BJ (cell line): ENCODE results near the gene HIVEP2. TPM values are rescaled to one million over a fixed set of nuclear protein-coding genes. Genes with fewer than 3 reads are reported as not detected.

Source experiments
- CTCF ChIA-PET: fragments of 350-600 bp; formaldehyde crosslinking; extraction: SDS; loops from one replicate; lab custom pipeline; 2021; ENCODE audit warnings: antibody characterized with exemption, inconsistent platforms; lab: Yijun Ruan, JAX
- POLR2A ChIA-PET: fragments of 300-600 bp; sonication (Branson Sonifier 250); formaldehyde crosslinking; extraction: SDS; loops from one replicate; lab custom pipeline; 2021; ENCODE audit warnings: antibody characterized with exemption; lab: Charles Lee
- DNase-seq: peaks from one replicate; pipeline ENCODE4 v3.0.0-alpha.2; 2011; ENCODE audit warnings: low read depth
- H3K27me3 ChIP-seq: 2 replicates; pipeline ENCODE4 v1.6.0; 2011; ENCODE audit warnings: low read length; ENCODE audit not compliant: control insufficient read depth, insufficient read depth
- H3K36me3 ChIP-seq: 2 replicates; pipeline ENCODE4 v1.5.1; 2011; ENCODE audit warnings: low read length; ENCODE audit not compliant: control insufficient read depth, insufficient read depth
- H3K4me3 ChIP-seq: 2 replicates; pipeline ENCODE4 v1.5.1; 2011; ENCODE audit warnings: low read depth, mild to moderate bottlenecking, control low read depth, low read length
- polyA plus RNA-seq: library from polyadenylated mRNA; depleted of rRNA; stranded (reverse); fragments of >200 nt; gene quantifications from 2 replicates; pipeline ENCODE4 v1.2.3, GENCODE V29; 2011
- TF ChIP-seq, protein P1 (sequence below): IDR thresholded peaks from 2 replicates; pipeline ENCODE4 v1.5.1; 2011; ENCODE audit warnings: low read depth, mild to moderate bottlenecking, control low read depth, inconsistent platforms, low read length, moderate library complexity; ENCODE audit not compliant: insufficient read depth

HIVEP2 gene
- polyA plus RNA-seq, 1 experiment, result 3.7 TPM

DNA sequence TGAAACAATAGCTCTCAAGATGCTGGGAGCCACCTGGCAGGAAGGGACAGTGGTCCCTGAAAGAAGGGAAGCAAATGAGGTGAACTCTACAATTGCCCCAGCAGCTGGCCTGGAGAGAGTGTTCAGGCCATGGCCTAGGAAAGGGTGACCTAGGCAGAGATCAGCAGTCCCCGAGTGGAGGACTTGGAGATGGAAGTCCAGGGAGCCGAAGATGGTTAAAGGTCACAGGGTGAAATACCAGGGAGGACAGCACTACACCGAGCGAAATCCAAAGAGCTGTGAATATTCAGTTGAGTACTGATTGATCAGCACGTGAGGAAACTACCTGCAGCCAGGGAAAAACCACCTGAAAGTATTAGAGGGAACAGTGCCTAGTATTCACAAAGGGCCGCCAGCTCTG, 133.1 kb downstream of the HIVEP2 start:
- CTCF ChIA-PET, result interaction anchor here (0.6 to 1.6 kb wide), 3 partner anchors 12 to 245 kb away, joined by 3 to 5 read pairs (median 4); no protein-coding TSS in a partner anchor
- DNase-seq, result no peak
- no peaks in the 10 kb centered on the region for H3K27me3 ChIP-seq
- no peak overlapping the region for H3K4me3 ChIP-seq
- TF ChIP-seq, protein P1, sequence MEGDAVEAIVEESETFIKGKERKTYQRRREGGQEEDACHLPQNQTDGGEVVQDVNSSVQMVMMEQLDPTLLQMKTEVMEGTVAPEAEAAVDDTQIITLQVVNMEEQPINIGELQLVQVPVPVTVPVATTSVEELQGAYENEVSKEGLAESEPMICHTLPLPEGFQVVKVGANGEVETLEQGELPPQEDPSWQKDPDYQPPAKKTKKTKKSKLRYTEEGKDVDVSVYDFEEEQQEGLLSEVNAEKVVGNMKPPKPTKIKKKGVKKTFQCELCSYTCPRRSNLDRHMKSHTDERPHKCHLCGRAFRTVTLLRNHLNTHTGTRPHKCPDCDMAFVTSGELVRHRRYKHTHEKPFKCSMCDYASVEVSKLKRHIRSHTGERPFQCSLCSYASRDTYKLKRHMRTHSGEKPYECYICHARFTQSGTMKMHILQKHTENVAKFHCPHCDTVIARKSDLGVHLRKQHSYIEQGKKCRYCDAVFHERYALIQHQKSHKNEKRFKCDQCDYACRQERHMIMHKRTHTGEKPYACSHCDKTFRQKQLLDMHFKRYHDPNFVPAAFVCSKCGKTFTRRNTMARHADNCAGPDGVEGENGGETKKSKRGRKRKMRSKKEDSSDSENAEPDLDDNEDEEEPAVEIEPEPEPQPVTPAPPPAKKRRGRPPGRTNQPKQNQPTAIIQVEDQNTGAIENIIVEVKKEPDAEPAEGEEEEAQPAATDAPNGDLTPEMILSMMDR, result no peak
- no peaks in the 10 kb centered on the region for H3K36me3 ChIP-seq
- POLR2A ChIA-PET, result no interaction called here

DNA sequence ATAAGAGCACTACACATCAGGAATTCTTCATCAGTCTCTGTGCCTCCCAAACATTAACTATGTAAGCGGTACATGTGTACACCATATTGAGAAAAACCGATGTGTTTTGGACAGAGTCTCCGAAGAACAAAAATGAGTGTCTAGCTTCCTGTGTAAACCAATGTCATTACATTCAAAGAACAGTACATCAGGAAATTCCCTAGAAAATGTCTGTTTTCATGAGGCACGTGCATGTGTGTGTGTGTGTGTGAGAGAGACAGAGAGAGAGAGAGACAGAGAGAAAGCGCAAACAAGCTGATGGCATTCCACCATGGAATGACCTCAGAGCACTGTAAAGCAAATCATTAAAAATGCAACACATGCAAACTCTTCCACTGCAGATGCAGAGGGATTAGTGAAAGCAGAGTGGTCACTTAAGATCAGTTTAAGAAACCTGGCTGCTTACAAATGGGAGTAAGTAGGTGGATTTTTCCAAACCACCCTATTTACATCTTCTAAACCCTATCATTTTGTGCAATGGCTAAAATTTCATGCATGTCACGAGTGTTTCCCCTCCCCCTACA, 133.9 kb downstream of the HIVEP2 start:
- CTCF ChIA-PET, result interaction anchor here (1.1 to 1.6 kb wide), 3 partner anchors 10 to 69 kb away, joined by 4 to 5 read pairs (median 5); no protein-coding TSS in a partner anchor
- Histone ChIP-seq H3K27me3 (no peaks in the 10 kb centered on the region), H3K36me3 (no peaks in the 10 kb centered on the region), H3K4me3 (no peak overlapping the region)
- POLR2A ChIA-PET, result interaction anchor here (0.5 kb wide), 1 partner anchor 32 kb away, joined by 6 read pairs; no protein-coding TSS in a partner anchor
- TF ChIP-seq, protein P1, result no peak
- peak; percentile 53 for DNase-seq

DNA sequence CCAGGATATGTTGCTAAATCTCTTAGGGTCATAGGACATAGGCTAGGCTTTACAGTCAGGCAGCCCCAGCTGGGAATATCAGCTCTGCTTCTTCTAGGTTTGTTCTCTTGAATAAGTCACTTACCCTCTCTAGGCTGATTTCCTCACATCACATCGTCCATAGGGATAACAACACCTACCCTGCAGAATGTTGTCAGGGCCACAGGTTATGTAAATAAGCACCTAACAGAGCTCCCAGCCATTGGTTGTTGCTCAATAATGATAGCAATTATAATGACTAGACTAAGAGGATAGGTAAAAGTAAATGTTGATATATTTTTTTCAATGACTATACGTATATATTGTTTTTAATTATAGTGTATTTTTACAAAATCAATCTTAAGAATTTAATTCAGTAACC, 135.0 kb downstream of the HIVEP2 start:
- no peaks in the 10 kb centered on the region for H3K27me3 ChIP-seq
- TF ChIP-seq, protein P1, result no peak
- ChIA-PET CTCF (interaction anchor here (1.0 kb wide), 1 partner anchor 617 kb away, joined by 3 read pairs; no protein-coding TSS in a partner anchor), POLR2A (no interaction called here)
- no peaks in the 10 kb centered on the region for H3K36me3 ChIP-seq
- DNase-seq, result no peak
- no peak overlapping the region for H3K4me3 ChIP-seq

DNA sequence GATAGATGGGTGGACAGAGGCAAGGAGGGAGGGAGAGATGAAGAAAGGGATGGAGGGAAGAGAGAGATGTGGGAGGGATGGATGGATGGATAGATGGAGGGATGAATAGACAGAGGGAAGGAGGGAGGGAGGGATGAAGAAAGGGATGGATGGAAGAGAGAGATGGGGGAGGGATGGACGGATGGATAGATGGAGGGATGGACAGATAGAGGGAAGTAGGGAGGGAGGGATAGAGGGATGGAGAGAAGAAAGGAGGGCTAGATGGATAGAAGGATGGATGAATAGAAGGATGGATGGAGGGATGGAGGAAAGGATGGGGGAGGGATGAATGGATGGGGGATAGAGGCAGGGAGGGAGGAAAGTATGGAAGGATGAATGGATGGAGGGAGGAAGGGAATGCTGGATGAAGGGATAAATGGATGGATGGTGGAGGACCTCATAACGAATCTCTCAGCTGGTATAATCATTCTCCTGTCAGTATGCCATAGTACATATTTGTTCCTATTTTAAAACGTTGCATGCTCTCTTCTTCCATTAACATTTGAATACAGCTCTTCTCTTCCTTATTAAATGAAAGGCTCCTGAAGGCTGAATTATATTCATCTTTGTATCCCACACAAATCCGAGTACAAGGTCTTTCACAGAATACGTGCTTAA, 136.4 kb downstream of the HIVEP2 start:
- no peaks in the 10 kb centered on the region for H3K27me3 ChIP-seq
- no peaks in the 10 kb centered on the region for H3K36me3 ChIP-seq
- TF ChIP-seq, protein P1, result no peak
- CTCF ChIA-PET, result no interaction called here
- H3K4me3 ChIP-seq, result no peak overlapping the region
- no peak for DNase-seq
- POLR2A ChIA-PET, result no interaction called here

DNA sequence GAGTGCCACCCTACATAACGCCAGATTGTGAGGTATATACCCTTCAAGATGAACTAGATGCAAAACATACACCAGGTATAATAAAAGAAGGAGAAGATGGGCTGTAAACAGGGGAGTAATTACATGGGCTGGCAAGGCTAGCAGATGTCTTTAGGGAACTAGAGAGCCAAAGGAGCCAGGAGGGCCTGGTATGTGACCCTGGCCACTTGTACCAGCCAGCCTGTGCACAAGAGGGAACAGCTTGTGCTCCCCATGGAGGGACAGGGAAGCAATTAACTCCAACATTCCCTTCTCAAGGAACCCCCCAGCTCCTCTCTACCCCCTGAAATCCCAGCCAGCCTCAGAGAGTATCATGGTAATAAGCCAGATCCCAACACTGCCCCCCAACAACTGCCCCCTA, 139.9 kb downstream of the HIVEP2 start:
- ChIA-PET CTCF (no interaction called here), POLR2A (no interaction called here)
- no peak for DNase-seq
- TF ChIP-seq, protein P1, result no peak
- no peaks in the 10 kb centered on the region for H3K36me3 ChIP-seq
- no peak overlapping the region for H3K4me3 ChIP-seq
- no peaks in the 10 kb centered on the region for H3K27me3 ChIP-seq
